Femur (tissue), 1 donor: ENCODE measurements around the gene UIMC1.
A peak's percentile ranks its signal among the peaks of the same experiment; 100 is the strongest.
"Not testable (repeated sequence)": the region's sequence is repeated elsewhere in the genome, so short reads cannot be mapped to it uniquely, and the experiment has no call there.

Experiments used
- DNase-seq: peaks from one replicate; pipeline ENCODE4 v3.0.0-alpha.2; 2017

Gene UIMC1

DNA sequence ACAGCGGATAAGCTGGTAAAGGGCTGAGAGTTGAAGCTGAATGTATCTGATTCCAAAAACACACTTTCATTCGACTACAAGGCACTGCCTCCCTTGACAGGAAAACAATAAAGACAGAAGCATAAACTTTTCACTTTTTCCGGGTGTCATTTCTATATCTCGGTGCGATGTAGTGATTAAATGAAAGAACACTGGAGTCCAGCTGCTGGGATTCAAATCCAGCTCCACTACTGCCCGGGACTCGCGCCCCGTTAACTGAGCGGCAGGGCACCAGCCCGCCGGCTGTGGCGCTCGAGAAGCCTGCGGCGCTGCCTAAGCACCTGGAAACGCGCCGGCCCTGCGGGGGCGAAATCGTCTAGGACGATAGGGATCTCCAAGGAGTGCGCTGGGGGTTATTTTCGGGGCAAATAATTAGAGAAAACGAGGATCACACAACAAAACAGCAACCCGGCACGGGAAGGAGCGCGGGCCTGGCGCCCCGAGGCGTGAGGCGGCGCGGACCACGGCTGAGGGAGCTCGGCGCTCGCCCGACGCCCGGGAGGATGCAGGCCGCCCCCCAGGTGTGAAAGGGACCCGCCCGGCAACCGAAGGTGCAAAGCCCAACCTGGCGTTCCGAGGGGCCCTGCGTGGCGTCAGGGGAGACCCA is 837 bp downstream of the UIMC1 start:
- DNase-seq: peak; percentile 66

DNA sequence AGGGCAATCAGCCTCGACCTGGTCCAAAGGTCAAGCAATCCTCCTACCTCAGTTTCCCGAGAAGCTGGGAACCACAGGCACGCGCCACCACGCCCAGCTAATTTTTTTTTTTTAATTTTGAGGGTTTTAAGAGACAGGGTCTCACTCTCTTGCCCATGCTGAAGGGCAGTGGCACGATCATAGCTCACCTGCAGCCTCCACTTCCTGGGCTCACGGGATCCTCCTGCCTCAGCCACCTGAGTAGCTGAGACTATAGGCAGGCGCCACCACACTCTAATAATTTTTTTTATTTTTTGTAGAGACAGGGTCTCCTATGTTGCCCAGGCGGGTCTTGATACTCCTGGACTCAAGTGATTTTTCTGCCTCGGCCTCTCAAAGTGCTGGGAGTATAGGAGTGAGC is 1.6 kb downstream of the UIMC1 start:
- DNase-seq: no peak

DNA sequence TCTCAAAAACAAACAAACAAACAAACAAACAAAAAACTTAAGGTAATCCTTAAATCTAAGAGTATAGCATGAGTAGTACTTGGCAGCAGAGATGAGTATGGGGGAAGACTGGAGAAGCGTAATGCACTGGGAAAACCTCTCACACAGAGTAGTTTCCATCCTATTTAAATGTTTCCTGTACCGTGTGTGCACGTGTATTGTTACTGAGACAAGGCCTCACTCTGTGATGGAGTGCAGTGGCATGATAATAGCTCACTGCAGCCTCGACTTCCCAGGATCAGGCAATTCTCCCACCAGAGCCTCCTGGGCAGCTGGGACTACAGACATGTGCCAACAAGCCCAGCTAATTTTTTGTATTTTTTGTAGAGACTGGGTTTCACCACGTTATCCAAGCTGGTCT is 2.9 kb downstream of the UIMC1 start:
- DNase-seq: no peak

- DNase-seq: not testable (repeated sequence)
Observed at GRCh38 chr5:176999526-176999925, 7.1 kb downstream of the UIMC1 start.

DNA sequence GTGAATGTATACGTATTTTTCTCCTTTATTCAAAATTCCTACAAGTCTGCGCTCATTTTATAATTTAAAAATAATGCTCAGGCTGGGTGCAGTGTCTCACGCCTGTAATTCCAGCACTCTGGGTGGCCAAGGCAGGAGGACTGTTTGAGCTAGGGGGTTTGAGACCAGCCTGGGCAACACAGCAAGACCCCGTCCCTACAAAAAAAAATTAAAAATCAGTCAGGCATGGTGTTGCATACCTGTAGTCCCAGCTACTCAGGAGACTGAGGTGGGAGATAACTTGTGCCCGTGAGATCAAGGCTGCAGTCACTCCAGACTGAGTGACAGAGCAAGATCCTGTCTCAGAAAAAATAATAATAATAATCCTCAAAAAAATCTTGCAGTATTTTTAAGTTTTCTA is 7.8 kb downstream of the UIMC1 start:
- DNase-seq: no peak

GRCh38 chr5:176996780-176997179 is 9.8 kb downstream of the UIMC1 start:
- no peak for DNase-seq

GRCh38 chr5:176995896-176996767 is 10.4 kb downstream of the UIMC1 start:
- no peak for DNase-seq

DNA sequence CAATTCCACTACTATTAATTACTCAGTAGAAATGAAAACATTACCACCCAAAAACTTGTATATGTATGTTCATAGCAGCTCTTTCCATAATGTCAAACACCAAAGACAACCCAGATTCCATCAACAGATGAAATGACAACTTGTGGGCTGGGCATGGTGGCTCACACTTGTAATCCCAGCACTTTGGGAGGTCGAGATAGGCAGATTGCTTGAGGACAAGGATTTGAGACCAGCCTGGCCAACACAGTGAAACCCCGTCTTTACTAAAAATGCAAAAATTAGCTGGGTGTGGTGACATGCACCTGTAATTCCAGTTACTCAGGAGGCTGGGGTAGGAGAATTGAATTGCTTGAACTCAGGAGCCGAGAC is 11.5 kb downstream of the UIMC1 start:
- DNase-seq: no peak

- peak; percentile 55 for DNase-seq
Observed at GRCh38 chr5:176994460-176995121, 12.0 kb downstream of the UIMC1 start.

DNA sequence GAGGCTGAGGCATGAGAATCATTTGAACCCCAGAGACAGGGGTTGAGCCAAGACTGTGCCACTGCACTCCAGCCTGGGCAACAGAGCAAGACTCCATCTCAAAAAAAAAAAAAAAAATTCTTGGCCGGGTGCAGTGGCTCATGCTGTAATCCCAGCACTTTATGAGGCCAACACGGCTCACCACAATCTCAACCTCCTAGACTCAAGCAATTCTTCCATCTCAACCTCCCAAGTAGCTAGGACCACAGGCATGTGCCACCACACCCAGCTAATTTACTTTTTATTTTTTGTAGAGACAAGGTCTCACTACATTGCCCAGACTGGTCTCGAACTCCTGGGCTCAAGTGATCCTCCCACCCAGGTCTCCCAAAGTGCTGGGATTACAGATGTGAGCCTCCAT is 13.5 kb downstream of the UIMC1 start:
- DNase-seq: not testable (repeated sequence)

- DNase-seq: no peak
Observed at GRCh38 chr5:176987583-176987982, 19.0 kb downstream of the UIMC1 start.

DNA sequence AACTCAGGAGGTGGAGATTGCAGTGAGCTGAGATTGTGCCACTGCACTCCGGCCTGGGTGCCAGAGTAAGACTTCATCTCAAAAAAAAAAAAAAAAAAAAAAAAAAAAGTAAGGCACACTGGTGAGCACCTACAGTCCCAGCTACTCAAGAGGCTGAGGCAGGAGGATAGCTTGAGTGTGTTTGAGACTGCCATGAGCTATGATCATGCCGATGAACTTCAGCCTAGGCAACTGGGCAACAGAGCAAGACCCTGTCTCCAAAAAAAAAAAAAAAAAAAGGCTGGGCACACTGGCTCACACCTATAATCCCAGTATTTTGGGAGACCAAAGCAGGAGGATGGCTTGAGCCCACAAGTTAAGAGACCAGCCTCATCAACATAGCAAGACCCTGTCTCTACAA is 20.3 kb downstream of the UIMC1 start:
- DNase-seq: no peak

- DNase-seq: no peak
Observed at GRCh38 chr5:176985516-176985915, 21.1 kb downstream of the UIMC1 start.

DNA sequence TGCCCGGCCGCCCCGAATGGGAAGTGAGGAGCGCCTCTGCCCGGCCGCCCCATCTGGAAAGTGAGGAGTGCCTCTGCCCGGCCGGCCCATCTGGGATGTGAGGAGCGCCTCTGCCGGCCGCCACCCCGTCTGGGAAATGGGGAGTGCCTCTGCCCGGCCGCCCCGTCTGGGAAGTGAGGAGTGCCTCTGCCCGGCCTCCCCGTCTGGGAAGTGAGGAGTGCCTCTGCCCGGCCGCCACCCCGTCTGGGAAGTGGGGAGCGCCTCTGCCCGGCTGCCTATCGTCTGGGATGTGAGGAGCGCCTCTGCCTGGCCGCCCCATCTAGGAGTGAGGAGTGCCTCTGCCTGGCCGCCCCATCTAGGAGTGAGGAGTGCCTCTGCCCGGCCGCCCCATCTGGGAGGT is 22.4 kb downstream of the UIMC1 start:
- DNase-seq: not testable (repeated sequence)

- not testable (repeated sequence) for DNase-seq
Observed at GRCh38 chr5:176983593-176983992, 23.0 kb downstream of the UIMC1 start.

- DNase-seq: not testable (repeated sequence)
Observed at GRCh38 chr5:176983112-176983511, 23.5 kb downstream of the UIMC1 start.

DNA sequence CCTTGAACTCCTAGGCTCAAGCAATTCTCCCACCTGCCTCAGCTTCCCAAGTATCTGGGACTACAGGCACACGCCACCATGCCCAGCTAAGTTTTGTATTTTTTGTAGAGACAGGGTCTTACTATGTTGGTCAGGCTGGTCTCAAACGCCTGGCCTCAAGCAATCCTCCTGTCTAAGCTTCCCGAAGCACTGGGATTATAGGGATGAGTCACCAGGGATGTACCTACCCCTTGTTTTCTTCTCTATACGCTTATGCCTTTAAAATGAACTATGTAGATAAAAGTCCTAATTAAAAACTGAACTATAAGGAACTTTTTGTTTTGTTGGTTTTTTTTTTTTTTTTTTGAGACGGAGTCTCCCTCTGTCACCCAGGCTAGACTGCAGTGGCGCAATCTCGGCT is 25.8 kb downstream of the UIMC1 start:
- no peak for DNase-seq

GRCh38 chr5:176979669-176980068 is 26.9 kb downstream of the UIMC1 start:
- DNase-seq: no peak

- no peak for DNase-seq
Observed at GRCh38 chr5:176965633-176966032, 40.9 kb downstream of the UIMC1 start.

- no peak for DNase-seq
Observed at GRCh38 chr5:176959051-176959450, 47.5 kb downstream of the UIMC1 start.

GRCh38 chr5:176956756-176957155 is 49.8 kb downstream of the UIMC1 start:
- DNase-seq: no peak

GRCh38 chr5:176955895-176956294 is 50.7 kb downstream of the UIMC1 start:
- DNase-seq: no peak

DNA sequence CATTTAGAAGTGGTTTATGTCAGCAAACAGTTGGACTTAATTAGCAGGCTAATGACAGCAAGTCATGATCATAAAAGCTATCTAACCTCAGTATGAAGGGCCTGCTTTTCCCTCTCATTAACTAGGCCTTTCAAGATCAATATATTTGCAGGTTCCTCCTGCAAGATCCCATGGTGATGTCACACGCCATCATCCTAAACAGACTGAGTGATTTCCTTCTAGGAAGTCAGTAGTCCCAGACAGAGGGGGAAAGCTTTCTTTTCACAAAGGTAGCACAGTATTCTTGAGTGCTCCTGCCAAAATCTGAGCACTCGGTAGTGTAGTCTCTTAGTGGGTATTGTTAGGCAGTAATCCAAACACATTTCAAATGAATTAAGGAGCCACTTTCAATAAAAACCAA is 52.5 kb downstream of the UIMC1 start:
- no peak for DNase-seq
